ENCODE data around the gene CD300LG. TPM values are rescaled to one million over a fixed set of nuclear protein-coding genes. Genes with fewer than 3 reads are reported as not detected.

Gene CD300LG
- total RNA-seq, 2 experiments from 2014 or later, result not detected

GRCh38 chr17:43909537-43910231, 62.7 kb downstream of the CD300LG start:
- peaks cover 12% of the 10 kb centered on the region for H3K4me1 ChIP-seq (ENCODE audit: insufficient read depth, low read length, poor library complexity, severe bottlenecking)
- no peaks in the 10 kb centered on the region for H3K9me3 ChIP-seq (ENCODE audit: low read length)
- no peaks in the 10 kb centered on the region for H3K36me3 ChIP-seq (ENCODE audit: insufficient read depth, low read length)
- H3K4me3 ChIP-seq (ENCODE audit: low read depth, low read length, poor library complexity, severe bottlenecking), result no peak overlapping the region
- ChIA-PET POLR2A (interaction anchor here (0.9 kb wide), 1 partner anchor 9 kb away, joined by 9 read pairs; no protein-coding TSS in a partner anchor), CTCF (ENCODE audit: unreplicated experiment) (no interaction called here)
- DNase-seq (ENCODE audit: low spot score), result no peak
- TF ChIP-seq CTCF (conservative IDR thresholded peaks at IDR 0.05; ENCODE audit: low read length) (no peak), EZH2phosphoT487 (IDR thresholded peaks at IDR 0.05; ENCODE audit: borderline replicate concordance, low read depth, low read length) (no peak)
- no peaks in the 10 kb centered on the region for H3K79me2 ChIP-seq (ENCODE audit: insufficient read depth, low read depth, low read length)
- no peaks in the 10 kb centered on the region for H3K9me2 ChIP-seq (ENCODE audit: insufficient read depth, low read length)
- no peak overlapping the region for H2AFZ ChIP-seq (ENCODE audit: low read length)
- no peak overlapping the region for H3K27ac ChIP-seq (ENCODE audit: low read depth, low read length, poor library complexity, severe bottlenecking)
- H4K20me1 ChIP-seq (ENCODE audit: insufficient read depth, low read length), result no peaks in the 10 kb centered on the region
- intact Hi-C loops (cut with micrococcal nuclease; ENCODE audit: unreplicated experiment), result no loop called here
- no TSS peak for BruUV-seq (replicated peaks)
- H3K4me2 ChIP-seq (ENCODE audit: low read length), result no peak overlapping the region

GRCh38 chr17:43911904-43912303, 64.9 kb downstream of the CD300LG start:
- no peaks in the 10 kb centered on the region for H4K20me1 ChIP-seq (ENCODE audit: insufficient read depth, low read length)
- no peaks in the 10 kb centered on the region for H3K79me2 ChIP-seq (ENCODE audit: insufficient read depth, low read depth, low read length)
- no peaks in the 10 kb centered on the region for H3K9me3 ChIP-seq (ENCODE audit: low read length)
- no peak overlapping the region for H3K4me3 ChIP-seq (ENCODE audit: low read depth, low read length, poor library complexity, severe bottlenecking)
- H2AFZ ChIP-seq (ENCODE audit: low read length), result no peak overlapping the region
- H3K36me3 ChIP-seq (ENCODE audit: insufficient read depth, low read length), result no peaks in the 10 kb centered on the region
- DNase-seq (ENCODE audit: low spot score), result no peak
- no peak for TF ChIP-seq CTCF (conservative IDR thresholded peaks at IDR 0.05; ENCODE audit: low read length)
- no peak for TF ChIP-seq EZH2phosphoT487 (IDR thresholded peaks at IDR 0.05; ENCODE audit: borderline replicate concordance, low read depth, low read length)
- BruUV-seq (replicated peaks), result no TSS peak
- ChIA-PET POLR2A (no interaction called here), CTCF (ENCODE audit: unreplicated experiment) (no interaction called here)
- H3K4me1 ChIP-seq (ENCODE audit: insufficient read depth, low read length, poor library complexity, severe bottlenecking), result peaks cover 14% of the 10 kb centered on the region
- H3K27ac ChIP-seq (ENCODE audit: low read depth, low read length, poor library complexity, severe bottlenecking), result no peak overlapping the region
- intact Hi-C loops (cut with micrococcal nuclease; ENCODE audit: unreplicated experiment), result no loop called here
- no peak overlapping the region for H3K4me2 ChIP-seq (ENCODE audit: low read length)
- no peaks in the 10 kb centered on the region for H3K9me2 ChIP-seq (ENCODE audit: insufficient read depth, low read length)

- Histone ChIP-seq H3K36me3 (ENCODE audit: insufficient read depth, low read length) (no peaks in the 10 kb centered on the region), H4K20me1 (ENCODE audit: insufficient read depth, low read length) (no peaks in the 10 kb centered on the region), H3K4me2 (ENCODE audit: low read length) (no peak overlapping the region), H3K27ac (ENCODE audit: low read depth, low read length, poor library complexity, severe bottlenecking) (no peak overlapping the region), H2AFZ (ENCODE audit: low read length) (no peak overlapping the region), H3K4me1 (ENCODE audit: insufficient read depth, low read length, poor library complexity, severe bottlenecking) (peaks cover 9% of the 10 kb centered on the region), H3K79me2 (ENCODE audit: insufficient read depth, low read depth, low read length) (no peaks in the 10 kb centered on the region), H3K9me2 (ENCODE audit: insufficient read depth, low read length) (no peaks in the 10 kb centered on the region), H3K4me3 (ENCODE audit: low read depth, low read length, poor library complexity, severe bottlenecking) (no peak overlapping the region), H3K9me3 (ENCODE audit: low read length) (no peaks in the 10 kb centered on the region)
- no TSS peak for BruUV-seq (replicated peaks)
- POLR2A ChIA-PET, result no interaction called here
- DNase-seq (ENCODE audit: low spot score), result no peak
- intact Hi-C loops (cut with micrococcal nuclease; ENCODE audit: unreplicated experiment), result no loop called here
- no peak for TF ChIP-seq CTCF (conservative IDR thresholded peaks at IDR 0.05; ENCODE audit: low read length)
- CTCF ChIA-PET (ENCODE audit: unreplicated experiment), result no interaction called here
These were observed 65.8 kb downstream of the CD300LG start for GRCh38 chr17:43912635-43913304.

Measured in OCI-LY7 (cell line).